NCI-H2081 treated with DMSO at 0.1 percent for 48 hours (cell line): ENCODE measurements around the gene KRTAP10-9.
"Not testable (repeated sequence)": the region's sequence is repeated elsewhere in the genome, so short reads cannot be mapped to it uniquely, and the experiment has no call there.

Experiments
- DNase-seq: peaks from one replicate; lab custom pipeline; 2025; lab: John Stamatoyannopoulos, UW

The KRTAP10-9 gene

GRCh38 chr21:44626673-44627143, at the start of gene KRTAP10-9:
Gene KRTAP10-9, plus strand, starts transcription at chr21:44627093. Its CDS starts 79 bp downstream, at chr21:44627172.
- no peak for DNase-seq

- DNase-seq = no peak
Observed at GRCh38 chr21:44578371-44579055, 48.4 kb upstream of the KRTAP10-9 start.

DNA sequence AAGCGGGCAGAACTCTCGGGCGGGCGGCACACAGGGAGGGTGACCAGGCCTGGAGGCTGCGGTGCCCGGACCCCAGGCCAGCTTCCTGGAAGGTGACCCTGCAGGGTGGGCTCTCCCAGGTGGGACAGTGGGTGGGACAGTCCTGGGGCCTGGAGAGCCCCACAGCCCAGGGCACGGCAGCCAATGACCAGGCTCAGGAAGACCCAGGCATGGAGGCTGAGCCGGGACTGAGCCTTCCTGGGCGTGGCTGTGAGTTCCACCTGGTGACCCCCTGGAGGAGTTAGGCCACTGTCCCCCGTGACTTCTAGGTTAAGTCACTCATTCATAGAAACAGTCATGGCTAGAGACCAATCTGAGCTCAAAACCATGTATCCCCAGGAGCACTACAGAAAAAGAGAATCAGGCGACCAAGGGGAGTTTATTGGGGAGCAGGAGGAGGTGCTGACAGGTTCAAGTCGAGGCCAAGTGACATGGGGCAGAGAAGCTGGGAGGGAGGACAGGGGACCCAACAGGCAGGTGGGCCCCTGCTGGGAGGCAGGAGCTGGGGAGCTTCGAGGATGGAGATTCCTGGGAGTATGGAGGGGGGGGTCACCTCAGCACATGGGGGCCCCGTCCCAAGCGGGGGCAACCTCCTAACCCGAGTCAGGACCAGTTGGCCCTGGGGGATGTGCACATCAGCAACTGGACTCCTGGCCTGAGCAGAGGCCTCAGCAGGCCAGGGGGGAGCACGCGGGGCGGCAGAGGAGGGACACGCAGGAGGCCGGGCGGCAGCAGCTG, 47.6 kb upstream of the KRTAP10-9 start:
- DNase-seq = no peak

DNA sequence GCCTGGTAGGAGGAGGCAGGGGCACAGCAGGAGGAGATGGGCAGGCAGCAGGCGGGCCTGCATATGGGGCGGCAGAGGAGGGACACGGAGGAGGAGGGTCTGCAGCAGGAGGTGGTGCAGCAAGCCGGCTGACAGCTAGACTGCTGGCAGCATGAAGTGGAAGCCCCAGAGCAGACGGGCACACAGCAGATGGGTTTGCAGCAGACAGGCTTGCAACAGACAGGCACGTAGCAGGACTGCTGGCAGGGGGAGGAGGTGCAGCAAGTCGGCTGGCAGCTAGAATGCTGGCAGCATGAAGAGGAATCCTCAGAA, 47.1 kb upstream of the KRTAP10-9 start:
- DNase-seq = no peak

- not testable (repeated sequence) for DNase-seq
Observed at GRCh38 chr21:44580231-44580821, 46.6 kb upstream of the KRTAP10-9 start, which contains the start of gene KRTAP10-5. Gene KRTAP10-5, minus strand, starts transcription at chr21:44580604. Its CDS starts 26 bp downstream, at chr21:44580578.

DNA sequence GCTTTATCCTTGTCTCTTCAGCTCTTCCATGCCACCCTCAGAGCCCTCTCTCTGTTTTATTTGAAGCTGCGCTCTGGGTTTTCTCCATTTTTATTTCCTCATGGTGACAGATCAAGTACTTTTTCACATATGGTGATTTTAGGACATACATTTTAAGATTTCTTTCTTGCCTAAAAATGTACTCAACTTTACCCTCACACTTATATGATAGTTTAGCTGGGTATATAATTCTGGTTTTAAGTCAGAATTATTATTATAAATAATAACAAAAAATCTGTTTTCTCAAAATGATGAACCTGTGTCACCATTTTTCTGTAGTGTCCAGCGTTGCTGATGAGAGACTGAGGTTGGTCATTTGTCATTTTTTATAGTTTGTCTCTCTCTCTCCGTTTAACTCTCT, 45.7 kb upstream of the KRTAP10-9 start:
- DNase-seq = no peak

DNA sequence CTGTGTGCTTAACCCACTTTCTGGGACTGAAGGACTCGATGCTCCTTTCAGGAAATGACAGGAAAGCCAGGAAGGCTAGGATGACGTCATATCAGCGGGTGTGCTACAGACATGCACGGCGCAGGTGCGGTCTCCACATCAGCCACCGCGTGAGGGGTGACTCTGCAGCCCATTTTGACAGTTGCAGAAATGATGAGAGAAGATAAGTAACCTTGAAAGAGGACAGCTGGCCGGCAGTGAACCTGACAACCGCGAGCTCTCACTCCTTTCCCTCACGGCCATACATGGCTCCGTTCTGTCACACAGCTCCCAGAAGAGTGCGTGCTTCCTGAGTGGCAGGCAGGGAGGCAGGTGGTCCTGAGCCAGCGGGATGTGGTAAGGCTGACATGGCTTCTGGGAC, 44.8 kb upstream of the KRTAP10-9 start:
- DNase-seq = no peak

DNA sequence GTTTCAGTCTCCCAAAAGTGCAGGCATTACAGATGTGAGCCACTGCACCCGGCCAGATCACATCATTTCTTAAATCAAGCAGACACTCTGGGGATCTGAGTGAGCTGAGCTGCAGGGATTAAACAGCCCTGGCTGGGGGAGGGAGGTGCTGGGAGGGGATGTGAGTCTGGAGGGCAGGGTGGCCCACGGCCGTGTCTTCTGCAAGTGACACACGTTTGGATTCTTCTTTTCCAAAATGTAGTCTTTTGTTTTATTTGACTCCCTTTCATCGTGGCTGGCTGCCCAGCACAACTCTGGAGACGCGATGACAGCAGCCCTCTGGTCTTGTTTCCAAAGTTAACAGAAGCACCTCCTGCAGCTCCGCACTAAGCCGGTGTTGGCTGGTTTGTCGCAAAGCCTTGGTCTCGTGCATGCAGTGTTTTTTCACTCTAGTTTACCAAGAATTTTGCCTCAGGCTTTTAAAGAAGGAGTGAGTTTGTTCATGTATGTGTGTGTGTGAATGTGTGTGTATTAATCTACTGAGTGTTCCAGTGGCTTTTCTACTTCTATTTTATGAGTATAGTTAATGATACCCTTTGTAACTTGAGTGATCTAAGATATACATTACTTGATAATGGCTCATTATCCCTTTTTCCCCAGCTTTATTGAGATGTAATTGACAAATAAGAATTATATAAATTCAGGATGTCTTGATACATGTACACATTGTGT, 43.6 kb upstream of the KRTAP10-9 start:
- DNase-seq = no peak

- DNase-seq = no peak
Observed at GRCh38 chr21:44583800-44584147, 43.1 kb upstream of the KRTAP10-9 start.

DNA sequence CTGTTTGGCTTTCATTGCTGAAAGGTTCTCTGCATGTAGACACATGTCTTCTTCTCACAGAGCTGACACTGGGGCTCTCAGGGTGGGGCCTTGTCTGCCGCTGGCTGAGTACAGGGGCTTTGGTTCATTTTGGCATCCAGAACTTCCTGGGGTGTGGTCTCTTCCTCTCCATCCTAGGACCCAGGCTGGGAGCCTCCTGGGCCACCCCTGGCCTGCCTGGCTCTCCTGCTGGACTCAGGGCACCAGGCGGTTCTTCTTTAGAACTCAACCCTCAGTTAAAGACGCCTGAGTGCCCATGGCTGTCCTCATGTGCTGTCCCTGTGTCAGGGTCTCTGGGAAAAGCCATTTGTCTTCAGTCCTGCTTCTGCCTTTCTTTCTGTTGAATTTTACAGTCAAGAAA, 41.0 kb upstream of the KRTAP10-9 start:
- no peak for DNase-seq

GRCh38 chr21:44589094-44589493, 37.8 kb upstream of the KRTAP10-9 start:
- DNase-seq = no peak

- DNase-seq = no peak
Observed at GRCh38 chr21:44589586-44590305, 37.1 kb upstream of the KRTAP10-9 start.

GRCh38 chr21:44590311-44590721, 36.6 kb upstream of the KRTAP10-9 start:
- no peak for DNase-seq

DNA sequence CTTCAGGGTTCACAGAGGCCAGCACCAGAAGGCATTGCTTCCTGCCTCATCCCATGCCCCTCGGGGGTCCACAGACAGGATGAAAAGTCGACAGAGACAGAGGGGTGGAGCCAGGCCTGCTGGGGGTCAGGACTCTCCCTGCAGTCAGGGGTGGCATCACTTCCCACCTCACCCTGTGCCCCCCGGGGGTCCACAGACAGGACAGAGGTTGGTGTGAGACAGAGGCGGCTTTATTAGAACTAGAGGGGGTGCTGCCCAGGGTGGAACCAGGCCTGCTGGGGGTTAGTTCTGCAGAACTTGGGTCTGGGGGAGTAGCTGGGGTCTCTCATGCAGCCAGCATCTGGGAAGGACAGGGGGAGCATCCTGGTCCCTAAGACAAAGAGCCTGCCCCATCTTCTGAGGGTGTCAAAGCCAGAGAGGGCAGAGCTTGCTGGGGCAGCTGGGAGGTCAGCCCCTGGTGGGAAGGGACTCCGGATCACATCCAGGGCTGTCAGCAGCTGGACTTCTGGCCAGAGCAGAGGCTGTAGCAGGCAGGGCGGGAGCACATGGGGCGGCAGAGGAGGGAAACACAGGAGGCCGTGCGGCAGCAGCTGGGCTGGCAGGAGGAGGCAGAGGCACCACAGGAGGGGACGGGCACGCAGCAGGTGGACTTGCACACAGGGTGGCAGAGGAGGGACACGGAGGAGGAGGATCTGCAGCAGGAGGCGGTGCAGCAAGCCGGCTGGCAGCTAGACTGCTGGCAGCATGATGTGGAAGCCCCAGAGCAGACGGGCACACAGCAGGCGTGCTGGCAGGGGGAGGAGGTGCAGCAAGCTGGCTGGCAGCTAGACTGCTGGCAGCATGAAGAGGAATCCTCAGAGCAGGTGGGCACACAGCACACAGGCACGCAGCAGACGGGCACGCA, 35.7 kb upstream of the KRTAP10-9 start:
- not testable (repeated sequence) for DNase-seq

DNA sequence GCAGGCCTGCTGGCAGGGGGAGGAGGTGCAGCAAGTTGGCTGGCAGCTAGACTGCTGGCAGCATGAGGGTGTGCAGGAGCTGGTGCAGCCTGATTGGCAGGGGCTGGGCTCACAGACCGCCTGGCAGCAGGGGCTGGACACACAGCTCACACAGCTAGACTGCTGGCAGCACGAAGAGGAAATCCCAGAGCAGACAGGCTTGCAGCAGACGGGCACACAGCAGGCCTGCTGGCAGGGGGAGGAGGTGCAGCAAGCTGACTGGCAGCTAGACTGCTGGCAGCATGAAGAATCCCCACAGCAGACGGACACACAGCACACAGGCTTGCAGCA, 35.1 kb upstream of the KRTAP10-9 start:
- DNase-seq = not testable (repeated sequence)

GRCh38 chr21:44592446-44593311, 34.2 kb upstream of the KRTAP10-9 start, which contains the start of gene KRTAP10-6:
Gene KRTAP10-6, minus strand, starts transcription at chr21:44592505. Its CDS starts 21 bp downstream, at chr21:44592484.
- no peak for DNase-seq

DNA sequence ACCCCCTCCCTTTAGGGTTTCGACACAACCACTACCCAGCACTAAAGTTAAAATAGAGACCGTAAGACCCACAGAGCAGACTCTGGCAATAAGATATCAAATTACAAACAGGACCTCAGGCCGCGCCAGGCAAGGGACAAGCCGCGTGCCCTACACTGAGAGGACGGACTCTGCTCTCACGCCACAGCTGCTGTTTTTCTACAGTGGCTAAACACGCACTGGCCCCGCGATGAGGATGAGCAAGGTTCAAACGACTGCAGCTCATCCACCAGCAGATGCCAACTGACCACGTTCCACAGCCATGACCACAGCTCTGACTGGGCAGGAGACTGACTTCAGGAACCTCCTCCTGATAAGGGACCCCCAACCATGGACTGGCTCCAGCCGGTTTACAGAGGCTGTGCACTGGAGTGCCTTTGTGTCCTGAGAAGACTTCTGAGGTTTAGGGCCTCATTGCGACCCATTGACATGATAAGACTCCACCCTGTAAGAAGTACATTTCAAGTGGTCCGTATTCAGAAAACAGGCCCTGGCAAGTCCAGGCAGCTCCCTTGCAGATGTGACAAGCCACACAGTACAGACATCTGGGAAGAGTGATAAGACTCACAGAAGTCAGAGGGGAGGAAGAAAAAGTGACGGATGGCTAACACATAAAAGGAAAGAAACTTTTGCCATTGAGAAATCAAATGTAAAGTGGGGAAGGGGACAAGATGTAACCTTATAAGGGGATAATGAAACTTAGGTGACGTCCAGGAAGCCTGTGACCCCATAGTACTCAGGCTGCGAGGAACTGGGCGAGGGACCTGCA, 33.1 kb upstream of the KRTAP10-9 start:
- DNase-seq = no peak

- DNase-seq = no peak
Observed at GRCh38 chr21:44594406-44594916, 32.4 kb upstream of the KRTAP10-9 start.

- no peak for DNase-seq
Observed at GRCh38 chr21:44595524-44595923, 31.4 kb upstream of the KRTAP10-9 start.
